SK-N-SH (cell line): ENCODE results near the gene ZNF280D. TPM values are rescaled to one million over a fixed set of nuclear protein-coding genes. Genes with fewer than 3 reads are reported as not detected.

ENCODE experiments used
- CTCF ChIA-PET: fragments of 300-600, 350-600 bp; formaldehyde crosslinking; extraction: SDS; loops from one replicate; lab custom pipeline; 2021; lab: Yijun Ruan, JAX
- POLR2A ChIA-PET: fragments of 350-600 bp; sonication (Branson Sonifier 250); formaldehyde crosslinking; extraction: SDS; loops from one replicate; lab custom pipeline; 2020; ENCODE audit warnings: antibody characterized with exemption, inconsistent platforms; lab: Yijun Ruan, JAX
- DNase-seq: peaks from one replicate; pipeline ENCODE4 v3.0.0; 2012
- H2AFZ ChIP-seq: fragments of 200-600 bp; sonication (generic); 2 replicates; pipeline ENCODE4 v1.8.1; 2016; ENCODE audit warnings: antibody characterized with exemption, mild to moderate bottlenecking, low read depth
- H3F3A ChIP-seq: fragments of 200-600 bp; sonication (generic); replicated peaks from 2 replicates; pipeline ENCODE3; 2016; ENCODE audit warnings: antibody characterized with exemption, mild to moderate bottlenecking; ENCODE audit not compliant: insufficient read depth
- H3K27ac ChIP-seq, 2 experiments: fragments of 200-500 bp in 1 of 2; fragments of 200-600 bp in 1 of 2; sonication (Bioruptor generic) in 1 of 2; sonication (generic), shearing (Covaris generic) in 1 of 2; 2 replicates each; pipeline versions ENCODE4 v1.5.1 to v1.6.1; 2014 to 2016; ENCODE audit warnings: low read depth in 2 of 2, inconsistent platforms in 1 of 2, low read length in 1 of 2, mild to moderate bottlenecking in 1 of 2, mixed read lengths in 1 of 2
- H3K27me3 ChIP-seq: fragments of 200-600 bp; sonication (generic), shearing (Covaris generic); 2 replicates; pipeline ENCODE4 v1.6.1; 2016; ENCODE audit warnings: mixed run types; ENCODE audit not compliant: insufficient read depth
- H3K36me3 ChIP-seq, 2 experiments: fragments of 200-500 bp in 1 of 2; fragments of 200-600 bp in 1 of 2; sonication (Bioruptor generic) in 1 of 2; sonication (generic) in 1 of 2; replicated peaks in 1 of 2; 2 replicates each; pipeline versions ENCODE3 to v1.5.1; 2014 to 2016; ENCODE audit warnings: low read length in 1 of 2, mild to moderate bottlenecking in 1 of 2; ENCODE audit not compliant: insufficient read depth in 2 of 2, control insufficient read depth in 1 of 2
- H3K4me1 ChIP-seq, 2 experiments: fragments of 200-500 bp in 1 of 2; fragments of 200-600 bp in 1 of 2; sonication (Bioruptor generic) in 1 of 2; sonication (generic), shearing (Covaris generic) in 1 of 2; 2 replicates each; pipeline versions ENCODE4 v1.5.1 to v1.6.1; 2014 to 2016; ENCODE audit warnings: low read depth in 1 of 2, low read length in 1 of 2, mixed run types in 1 of 2; ENCODE audit not compliant: insufficient read depth in 2 of 2, control insufficient read depth in 1 of 2
- H3K4me2 ChIP-seq: fragments of 200-600 bp; sonication (generic), shearing (Covaris generic); 2 replicates; pipeline ENCODE4 v1.6.1; 2017; ENCODE audit warnings: mixed run types
- H3K4me3 ChIP-seq, 2 experiments: fragments of 200-500 bp in 1 of 2; fragments of 200-600 bp in 1 of 2; sonication (Bioruptor generic) in 1 of 2; sonication (generic), shearing (Covaris generic) in 1 of 2; 2 replicates each; pipeline versions ENCODE4 v1.5.1 to v1.8.1; 2014 to 2016; ENCODE audit warnings: low read depth in 2 of 2, inconsistent platforms in 1 of 2, low read length in 1 of 2, mild to moderate bottlenecking in 1 of 2, mixed read lengths in 1 of 2, moderate library complexity in 1 of 2
- H3K79me2 ChIP-seq: fragments of 200-600 bp; sonication (generic); 2 replicates; pipeline ENCODE4 v1.8.1; 2017; ENCODE audit warnings: mild to moderate bottlenecking; ENCODE audit not compliant: insufficient read depth
- H3K9ac ChIP-seq: fragments of 200-600 bp; sonication (generic); 2 replicates; pipeline ENCODE4 v1.6.1; 2017; ENCODE audit warnings: mixed run types
- H3K9me2 ChIP-seq: fragments of 200-600 bp; sonication (generic); 2 replicates; pipeline ENCODE4 v1.6.1; 2017; ENCODE audit warnings: mixed run types
- H3K9me3 ChIP-seq: fragments of 200-600 bp; sonication (generic); 2 replicates; pipeline ENCODE4 v1.6.1; 2017; ENCODE audit warnings: mixed run types, mild to moderate bottlenecking, moderate library complexity
- H4K20me1 ChIP-seq: fragments of 200-600 bp; sonication (generic); 2 replicates; pipeline ENCODE4 v1.6.1; 2017; ENCODE audit warnings: mild to moderate bottlenecking, mixed run types; ENCODE audit not compliant: insufficient read depth
- CTCF ChIP-seq: fragments of 200-600 bp; sonication (generic); IDR thresholded peaks from 2 replicates; pipeline ENCODE4 v1.6.1; 2017; ENCODE audit warnings: antibody characterized with exemption, mild to moderate bottlenecking, moderate library complexity
- ELF1 ChIP-seq: IDR thresholded peaks from 2 replicates; pipeline ENCODE4 v1.4.0; 2012
- EP300 ChIP-seq, 2 experiments: IDR thresholded peaks; 2 replicates each; pipeline versions ENCODE4 v1.4.0 to v1.6.1; 2012; ENCODE audit warnings: borderline replicate concordance in 1 of 2, low read depth in 1 of 2, low read length in 1 of 2
- EZH2phosphoT487 ChIP-seq: fragments of 200-600 bp; sonication (generic); IDR thresholded peaks from 2 replicates; pipeline ENCODE4 v1.6.1; 2017; ENCODE audit warnings: low read depth, mixed run types, mild to moderate bottlenecking, antibody characterized with exemption, moderate library complexity, borderline replicate concordance
- FOSL2 ChIP-seq: IDR thresholded peaks from 2 replicates; pipeline ENCODE4 v1.4.0; 2012; ENCODE audit warnings: low read depth, mild to moderate bottlenecking, moderate library complexity, borderline replicate concordance
- FOXJ3 ChIP-seq: sonication (generic); formaldehyde crosslinking; IDR thresholded peaks from 2 replicates; pipeline ENCODE4 v1.5.1; 2020; ENCODE audit warnings: mild to moderate bottlenecking, missing genetic modification reagents
- FOXM1 ChIP-seq: IDR thresholded peaks from 2 replicates; pipeline ENCODE4 v1.4.0; 2012; ENCODE audit warnings: low read depth, mild to moderate bottlenecking
- POLR2AphosphoS5 ChIP-seq: IDR thresholded peaks from 2 replicates; pipeline ENCODE4 v1.6.1; 2012; ENCODE audit warnings: low read depth, low read length
- RAD21 ChIP-seq: IDR thresholded peaks from 2 replicates; pipeline ENCODE4 v1.6.1; 2012; ENCODE audit warnings: mild to moderate bottlenecking, low read length
- RCOR1 ChIP-seq: fragments of 150-350 bp; IDR thresholded peaks from 2 replicates; pipeline ENCODE4 v1.6.1; 2017; ENCODE audit warnings: antibody characterized with exemption, low read length
- TAF1 ChIP-seq: IDR thresholded peaks from 2 replicates; pipeline ENCODE4 v1.6.1; 2012; ENCODE audit warnings: low read depth, mild to moderate bottlenecking, low read length, moderate library complexity, borderline replicate concordance
- TCF12 ChIP-seq: IDR thresholded peaks from 2 replicates; pipeline ENCODE4 v1.4.0; 2012
- TEAD4 ChIP-seq: IDR thresholded peaks from 2 replicates; pipeline ENCODE4 v1.4.0; 2012; ENCODE audit warnings: mild to moderate bottlenecking, borderline replicate concordance; ENCODE audit not compliant: insufficient read depth
- WGBS: methylation state at CpG from one replicate; pipeline ENCODE4 v1.1.6; 2017; ENCODE audit warnings: low lambda C conversion rate; 5-methylcytosine and 5-hydroxymethylcytosine counted together
- polyA plus RNA-seq, 3 experiments: library from polyadenylated mRNA; depleted of rRNA; stranded (reverse); fragments of >200 nt; gene quantifications; 2 replicates each; pipeline ENCODE4 v1.2.3, GENCODE V29; 2012
- TF ChIP-seq, protein P1 (sequence below): fragments of 150-350 bp; IDR thresholded peaks from 2 replicates; pipeline ENCODE4 v1.6.1; 2016; ENCODE audit warnings: mild to moderate bottlenecking, low read depth, low read length
- TF ChIP-seq, protein P2 (sequence below): IDR thresholded peaks from 2 replicates; pipeline ENCODE4; 2012
- TF ChIP-seq, protein P3 (sequence below): IDR thresholded peaks from 2 replicates; pipeline ENCODE4 v1.4.0; 2012; ENCODE audit warnings: low read depth, borderline replicate concordance

Gene ZNF280D
- polyA plus RNA-seq, 1 of the 3 experiments (the other 2 are of a cell fraction): 5.4 TPM

DNA sequence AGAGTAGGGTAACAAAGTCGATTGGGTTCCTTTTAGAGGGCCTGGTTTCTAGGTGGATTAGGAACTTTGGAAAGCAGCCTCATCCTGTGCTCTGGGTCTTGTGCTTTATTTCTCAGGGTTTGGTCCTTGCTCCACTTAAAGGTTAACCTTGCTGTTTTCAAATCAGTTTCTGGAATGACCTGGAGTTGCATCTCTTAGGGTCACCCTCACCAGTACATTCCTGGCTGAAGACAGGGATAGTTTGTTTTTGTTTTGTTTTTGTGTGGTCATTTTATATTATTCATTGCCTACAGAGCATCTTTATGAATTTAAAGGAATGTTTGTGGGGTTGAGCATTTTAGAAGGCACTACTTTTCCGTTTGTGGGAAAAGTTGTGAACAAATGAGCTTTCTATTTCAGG lies 45.5 kb upstream of the ZNF280D start:
- TF ChIP-seq FOXJ3: no peak
- no peak for TF ChIP-seq TCF12
- TF ChIP-seq ELF1: no peak
- no peak for TF ChIP-seq TAF1
- TF ChIP-seq, protein P1, sequence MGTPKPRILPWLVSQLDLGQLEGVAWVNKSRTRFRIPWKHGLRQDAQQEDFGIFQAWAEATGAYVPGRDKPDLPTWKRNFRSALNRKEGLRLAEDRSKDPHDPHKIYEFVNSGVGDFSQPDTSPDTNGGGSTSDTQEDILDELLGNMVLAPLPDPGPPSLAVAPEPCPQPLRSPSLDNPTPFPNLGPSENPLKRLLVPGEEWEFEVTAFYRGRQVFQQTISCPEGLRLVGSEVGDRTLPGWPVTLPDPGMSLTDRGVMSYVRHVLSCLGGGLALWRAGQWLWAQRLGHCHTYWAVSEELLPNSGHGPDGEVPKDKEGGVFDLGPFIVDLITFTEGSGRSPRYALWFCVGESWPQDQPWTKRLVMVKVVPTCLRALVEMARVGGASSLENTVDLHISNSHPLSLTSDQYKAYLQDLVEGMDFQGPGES: no peak
- TF ChIP-seq TEAD4: no peak
- no peak for TF ChIP-seq EP300 (IDR thresholded peaks at IDR 0.05; ENCODE audit: borderline replicate concordance in 1 of 2, low read depth in 1 of 2, low read length in 1 of 2)
- TF ChIP-seq FOSL2: no peak
- no peak for TF ChIP-seq RAD21
- no peak for TF ChIP-seq CTCF
- TF ChIP-seq, protein P2, sequence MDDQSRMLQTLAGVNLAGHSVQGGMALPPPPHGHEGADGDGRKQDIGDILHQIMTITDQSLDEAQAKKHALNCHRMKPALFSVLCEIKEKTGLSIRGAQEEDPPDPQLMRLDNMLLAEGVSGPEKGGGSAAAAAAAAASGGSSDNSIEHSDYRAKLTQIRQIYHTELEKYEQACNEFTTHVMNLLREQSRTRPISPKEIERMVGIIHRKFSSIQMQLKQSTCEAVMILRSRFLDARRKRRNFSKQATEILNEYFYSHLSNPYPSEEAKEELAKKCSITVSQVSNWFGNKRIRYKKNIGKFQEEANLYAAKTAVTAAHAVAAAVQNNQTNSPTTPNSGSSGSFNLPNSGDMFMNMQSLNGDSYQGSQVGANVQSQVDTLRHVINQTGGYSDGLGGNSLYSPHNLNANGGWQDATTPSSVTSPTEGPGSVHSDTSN: no peak
- TF ChIP-seq POLR2AphosphoS5: no peak
- no peak for TF ChIP-seq EZH2phosphoT487
- TF ChIP-seq FOXM1: no peak
- TF ChIP-seq, protein P3, sequence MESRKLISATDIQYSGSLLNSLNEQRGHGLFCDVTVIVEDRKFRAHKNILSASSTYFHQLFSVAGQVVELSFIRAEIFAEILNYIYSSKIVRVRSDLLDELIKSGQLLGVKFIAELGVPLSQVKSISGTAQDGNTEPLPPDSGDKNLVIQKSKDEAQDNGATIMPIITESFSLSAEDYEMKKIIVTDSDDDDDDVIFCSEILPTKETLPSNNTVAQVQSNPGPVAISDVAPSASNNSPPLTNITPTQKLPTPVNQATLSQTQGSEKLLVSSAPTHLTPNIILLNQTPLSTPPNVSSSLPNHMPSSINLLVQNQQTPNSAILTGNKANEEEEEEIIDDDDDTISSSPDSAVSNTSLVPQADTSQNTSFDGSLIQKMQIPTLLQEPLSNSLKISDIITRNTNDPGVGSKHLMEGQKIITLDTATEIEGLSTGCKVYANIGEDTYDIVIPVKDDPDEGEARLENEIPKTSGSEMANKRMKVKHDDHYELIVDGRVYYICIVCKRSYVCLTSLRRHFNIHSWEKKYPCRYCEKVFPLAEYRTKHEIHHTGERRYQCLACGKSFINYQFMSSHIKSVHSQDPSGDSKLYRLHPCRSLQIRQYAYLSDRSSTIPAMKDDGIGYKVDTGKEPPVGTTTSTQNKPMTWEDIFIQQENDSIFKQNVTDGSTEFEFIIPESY: no peak
- no peak for TF ChIP-seq RCOR1
- TF ChIP-seq, all 33 proteins: peak for 0
- Histone ChIP-seq H3K4me1 (no peaks in the 10 kb centered on the region), H3K27me3 (no peaks in the 10 kb centered on the region), H3K36me3 (no peaks in the 10 kb centered on the region), H3F3A (no peaks in the 10 kb centered on the region), H3K9me2 (no peaks in the 10 kb centered on the region), H3K9me3 (no peaks in the 10 kb centered on the region), H2AFZ (no peak overlapping the region), H4K20me1 (no peaks in the 10 kb centered on the region), H3K9ac (no peak overlapping the region), H3K4me2 (no peak overlapping the region), H3K79me2 (no peaks in the 10 kb centered on the region), H3K27ac (no peak overlapping the region), H3K4me3 (no peak overlapping the region)
- ChIA-PET POLR2A (no interaction called here), CTCF (no interaction called here)
- no peak for DNase-seq
- WGBS: 27% methylated on average over 2 of the region's 2 CpGs
